Heart left ventricle (tissue), 16 donors: Measurements from ENCODE around the gene MMAB. TPM values are rescaled to one million over a fixed set of nuclear protein-coding genes. Genes with fewer than 3 reads are reported as not detected.

Experiments used
- ATAC-seq, 4 donors: fragments of 200-7000 bp; cut with Tn5 transposase; one replicate each; pipeline ENCODE4 v1.9.1; 2020 to 2022; ENCODE audit warnings: moderate library complexity in 4 of 4, mild to moderate bottlenecking in 3 of 4, moderate number of reproducible peaks in 1 of 4
- DNase-seq, 5 donors: peaks; one replicate each; pipeline ENCODE4 v3.0.0-alpha.2; 2020
- H3K27ac ChIP-seq, 12 donors: fragments of 200-600 bp; sonication (generic) in 4 of 12; one replicate each; pipeline versions ENCODE4 v1.5.0 to v1.8.0; 2016 to 2022; ENCODE audit warnings: mild to moderate bottlenecking in 2 of 12
- H3K27me3 ChIP-seq, 9 donors: fragments of 200-600 bp; sonication (generic) in 2 of 9; one replicate each; pipeline versions ENCODE4 v1.5.1 to v1.8.0; 2016 to 2022; ENCODE audit warnings: mild to moderate bottlenecking in 3 of 9
- H3K36me3 ChIP-seq, 9 donors: fragments of 200-600 bp; sonication (generic) in 2 of 9; one replicate each; pipeline versions ENCODE4 v1.5.0 to v1.8.0; 2018 to 2022; ENCODE audit warnings: mild to moderate bottlenecking in 2 of 9
- H3K4me1 ChIP-seq, 12 donors: fragments of 200-600 bp; sonication (generic) in 4 of 12; one replicate each; pipeline versions ENCODE4 v1.5.0 to v1.8.0; 2016 to 2022; ENCODE audit warnings: mild to moderate bottlenecking in 3 of 12
- H3K4me3 ChIP-seq, 12 donors: fragments of 200-600 bp; sonication (generic) in 4 of 12; one replicate each; pipeline versions ENCODE4 v1.5.0 to v1.8.0; 2017 to 2022; ENCODE audit warnings: mild to moderate bottlenecking in 9 of 12, moderate library complexity in 4 of 12
- H3K9me3 ChIP-seq, 12 donors: fragments of 200-600 bp; sonication (generic) in 4 of 12; one replicate each; pipeline versions ENCODE4 v1.5.0 to v1.8.0; 2016 to 2022; ENCODE audit warnings: mild to moderate bottlenecking in 1 of 12
- CTCF ChIP-seq, 12 donors: fragments of 200-600 bp; sonication (generic) in 4 of 12; IDR thresholded peaks; one replicate each; pipeline versions ENCODE4 v1.5.0 to v1.8.0; 2018 to 2022; ENCODE audit warnings: antibody characterized with exemption in 12 of 12, mild to moderate bottlenecking in 5 of 12
- POLR2A ChIP-seq, 2 donors: fragments of 450-650 bp; IDR thresholded peaks; one replicate each; pipeline ENCODE4 v1.6.1; 2017; ENCODE audit warnings: antibody characterized with exemption in 2 of 2, mild to moderate bottlenecking in 2 of 2, moderate library complexity in 2 of 2
- WGBS, 4 donors: extraction: QIAGEN DNeasy Blood & Tissue Kit in 2 of 4; methylation state at CpG; one replicate each; pipeline versions ENCODE4 v1.1.5 to v1.1.7; 2013 to 2018; 5-methylcytosine and 5-hydroxymethylcytosine counted together
- intact Hi-C, 10 donors: fragments of 100-400 bp; cut with DNase I; formaldehyde crosslinking; loops; one replicate each; pipeline versions ENCODE4 v1.11.1 to v1.14.2; 2022
- polyA plus RNA-seq, 2 donors: library from polyadenylated mRNA; stranded (reverse); fragments of 200-250 nt; gene quantifications; one replicate each; pipeline ENCODE4 v1.2.3, GENCODE V29; 2013
- total RNA-seq, 9 donors: library from RNA; depleted of rRNA in 2 of 9; stranded (reverse); fragments of >200 nt in 2 of 9; fragmentation: NEBNext Ultra II Directional in 3 of 9; extraction: Animal tissue kit (Norgen Biotek cat#: 25700) in 3 of 9; gene quantifications; one replicate each; pipeline versions ENCODE4 v1.1.0 to v1.2.4, GENCODE V29; 2016 to 2023
- donor health status: ischemic (EF 13 %, LVEDD 7.1; RV severe dilation, severe dysfunction).
- donor health status: healthy with polysubstance abuse.
- donor health status: DM: no; HTN: yes; CAD: no.
- donor health status: DM: no; HTN: no; CAD: no.
- donor health status: ischemic (EF 25% LVEDD 6.9; RV normal size, moderate dysfunction).
- donor health status: ischemic (EF 25% LVEDD 5.7; RV mildly dilated, moderate dysfunction).
- donor health status: healthy.
- donor health status: DM: yes; HTN: yes; CAD: no.
- donor health status: ischemic (EF 35%, LVEDD 5.7; RV mildly dilated, moderate dysfunction).
- donor health status: nonischemic (EF 11% LVEDD 7.7; RV severe dilation, severe dysfunction).
- donor health status: DM: yes; HTN: yes; CAD: no.
- donor health status: PGD.
- donor health status: ischemic (EF 29% LVEDD 5.4; RV normal size, mild dysfunction).
- donor health status: nonischemic (EF 23%, LVEDD 6.1; RV moderate dilation, normal function).

MMAB gene
- total and polyA plus RNA-seq, 11 donors: 29.5 to 43.4 (median 34.5) TPM

GRCh38 chr12:109589691-109590245 lies 16.5 kb upstream of the MMAB start:
- intact Hi-C loops: loop anchor here in 6 of 10 donors (5.0 to 10.0 kb wide), 4 partner anchors 67 to 165 kb away; partner anchors contain the start of gene FAM222A (in 1 of the 6)
- TF ChIP-seq POLR2A (IDR thresholded peaks at IDR 0.05) (no peak), CTCF (IDR thresholded peaks at IDR 0.05) (no peak)
- H3K36me3 ChIP-seq: peaks cover 0 to 58% (median 24%) of the 10 kb centered on the region in 9 donors
- H3K27ac ChIP-seq: no peak overlapping the region
- no peak overlapping the region for H3K4me3 ChIP-seq
- DNase-seq (no peak), ATAC-seq (no peak)
- no peaks in the 10 kb centered on the region for H3K27me3 ChIP-seq
- no peaks in the 10 kb centered on the region for H3K9me3 ChIP-seq
- 91 to 95% (median 93%) methylated on average over 14 to 16 of the region's 16 CpGs for WGBS, 4 donors
- H3K4me1 ChIP-seq: peaks cover 0 to 13% (median 0%) of the 10 kb centered on the region in 12 donors

GRCh38 chr12:109589240-109589590 lies 15.9 kb upstream of the MMAB start:
- TF ChIP-seq CTCF (IDR thresholded peaks at IDR 0.05) (no peak), POLR2A (IDR thresholded peaks at IDR 0.05) (no peak)
- peaks cover 0 to 55% (median 27%) of the 10 kb centered on the region in 9 donors for H3K36me3 ChIP-seq
- 86 to 92% (median 89%) methylated on average over 7 of the region's 7 CpGs for WGBS, 4 donors

GRCh38 chr12:109588461-109589239 lies 15.3 kb upstream of the MMAB start:
- no peak for DNase-seq
- WGBS, 4 donors: 93 to 96% (median 94%) methylated on average over 26 of the region's 26 CpGs
- Histone ChIP-seq H3K4me1 (peaks cover 0 to 13% (median 0%) of the 10 kb centered on the region in 12 donors), H3K27me3 (no peaks in the 10 kb centered on the region), H3K9me3 (no peaks in the 10 kb centered on the region), H3K36me3 (peaks cover 0 to 58% (median 33%) of the 10 kb centered on the region in 9 donors), H3K4me3 (no peak overlapping the region), H3K27ac (no peak overlapping the region)
- intact Hi-C loops: no loop called here
- TF ChIP-seq CTCF (IDR thresholded peaks at IDR 0.05) (no peak), POLR2A (IDR thresholded peaks at IDR 0.05) (no peak)
- ATAC-seq: no peak

More at GRCh38 chr12:109589240-109589590, 15.9 kb upstream of the MMAB start:
- Histone ChIP-seq H3K4me3 (no peak overlapping the region), H3K9me3 (no peaks in the 10 kb centered on the region), H3K27ac (no peak overlapping the region), H3K4me1 (peaks cover 0 to 13% (median 0%) of the 10 kb centered on the region in 12 donors), H3K27me3 (no peaks in the 10 kb centered on the region)
- intact Hi-C loops: no loop called here
- DNase-seq: no peak
- ATAC-seq: no peak

- DNase-seq: no peak
- no peaks in the 10 kb centered on the region for H3K27me3 ChIP-seq
- ATAC-seq: no peak
- TF ChIP-seq CTCF (IDR thresholded peaks at IDR 0.05) (no peak), POLR2A (IDR thresholded peaks at IDR 0.05) (no peak)
- peaks cover 0 to 11% (median 0%) of the 10 kb centered on the region in 12 donors for H3K4me1 ChIP-seq
- H3K27ac ChIP-seq: no peak overlapping the region
- H3K4me3 ChIP-seq: no peak overlapping the region
- intact Hi-C loops: no loop called here
- H3K9me3 ChIP-seq: no peaks in the 10 kb centered on the region
- 93 to 95% (median 93%) methylated on average over 15 to 18 of the region's 18 CpGs for WGBS, 4 donors
- peaks cover 0 to 55% (median 34%) of the 10 kb centered on the region in 9 donors for H3K36me3 ChIP-seq
Observed at GRCh38 chr12:109587921-109588320, 14.6 kb upstream of the MMAB start.
